SK-N-SH (cell line): ENCODE data around the gene CATSPERE. TPM values are rescaled to one million over a fixed set of nuclear protein-coding genes. Genes with fewer than 3 reads are reported as not detected.

Experiments used
- CTCF ChIA-PET: fragments of 300-600, 350-600 bp; formaldehyde crosslinking; extraction: SDS; loops from one replicate; lab custom pipeline; 2021; lab: Yijun Ruan, JAX
- POLR2A ChIA-PET: fragments of 350-600 bp; sonication (Branson Sonifier 250); formaldehyde crosslinking; extraction: SDS; loops from one replicate; lab custom pipeline; 2020; ENCODE audit warnings: antibody characterized with exemption, inconsistent platforms; lab: Yijun Ruan, JAX
- DNase-seq: peaks from one replicate; pipeline ENCODE4 v3.0.0; 2012
- H2AFZ ChIP-seq: fragments of 200-600 bp; sonication (generic); 2 replicates; pipeline ENCODE4 v1.8.1; 2016; ENCODE audit warnings: antibody characterized with exemption, mild to moderate bottlenecking, low read depth
- H3F3A ChIP-seq: fragments of 200-600 bp; sonication (generic); replicated peaks from 2 replicates; pipeline ENCODE3; 2016; ENCODE audit warnings: antibody characterized with exemption, mild to moderate bottlenecking; ENCODE audit not compliant: insufficient read depth
- H3K27ac ChIP-seq, 2 experiments: fragments of 200-500 bp in 1 of 2; fragments of 200-600 bp in 1 of 2; sonication (Bioruptor generic) in 1 of 2; sonication (generic), shearing (Covaris generic) in 1 of 2; 2 replicates each; pipeline versions ENCODE4 v1.5.1 to v1.6.1; 2014 to 2016; ENCODE audit warnings: low read depth in 2 of 2, inconsistent platforms in 1 of 2, low read length in 1 of 2, mild to moderate bottlenecking in 1 of 2, mixed read lengths in 1 of 2
- H3K27me3 ChIP-seq: fragments of 200-600 bp; sonication (generic), shearing (Covaris generic); 2 replicates; pipeline ENCODE4 v1.6.1; 2016; ENCODE audit warnings: mixed run types; ENCODE audit not compliant: insufficient read depth
- H3K36me3 ChIP-seq, 2 experiments: fragments of 200-500 bp in 1 of 2; fragments of 200-600 bp in 1 of 2; sonication (Bioruptor generic) in 1 of 2; sonication (generic) in 1 of 2; replicated peaks in 1 of 2; 2 replicates each; pipeline versions ENCODE3 to v1.5.1; 2014 to 2016; ENCODE audit warnings: low read length in 1 of 2, mild to moderate bottlenecking in 1 of 2; ENCODE audit not compliant: insufficient read depth in 2 of 2, control insufficient read depth in 1 of 2
- H3K4me1 ChIP-seq, 2 experiments: fragments of 200-500 bp in 1 of 2; fragments of 200-600 bp in 1 of 2; sonication (Bioruptor generic) in 1 of 2; sonication (generic), shearing (Covaris generic) in 1 of 2; 2 replicates each; pipeline versions ENCODE4 v1.5.1 to v1.6.1; 2014 to 2016; ENCODE audit warnings: low read depth in 1 of 2, low read length in 1 of 2, mixed run types in 1 of 2; ENCODE audit not compliant: insufficient read depth in 2 of 2, control insufficient read depth in 1 of 2
- H3K4me2 ChIP-seq: fragments of 200-600 bp; sonication (generic), shearing (Covaris generic); 2 replicates; pipeline ENCODE4 v1.6.1; 2017; ENCODE audit warnings: mixed run types
- H3K4me3 ChIP-seq, 2 experiments: fragments of 200-500 bp in 1 of 2; fragments of 200-600 bp in 1 of 2; sonication (Bioruptor generic) in 1 of 2; sonication (generic), shearing (Covaris generic) in 1 of 2; 2 replicates each; pipeline versions ENCODE4 v1.5.1 to v1.8.1; 2014 to 2016; ENCODE audit warnings: low read depth in 2 of 2, inconsistent platforms in 1 of 2, low read length in 1 of 2, mild to moderate bottlenecking in 1 of 2, mixed read lengths in 1 of 2, moderate library complexity in 1 of 2
- H3K79me2 ChIP-seq: fragments of 200-600 bp; sonication (generic); 2 replicates; pipeline ENCODE4 v1.8.1; 2017; ENCODE audit warnings: mild to moderate bottlenecking; ENCODE audit not compliant: insufficient read depth
- H3K9ac ChIP-seq: fragments of 200-600 bp; sonication (generic); 2 replicates; pipeline ENCODE4 v1.6.1; 2017; ENCODE audit warnings: mixed run types
- H3K9me2 ChIP-seq: fragments of 200-600 bp; sonication (generic); 2 replicates; pipeline ENCODE4 v1.6.1; 2017; ENCODE audit warnings: mixed run types
- H3K9me3 ChIP-seq: fragments of 200-600 bp; sonication (generic); 2 replicates; pipeline ENCODE4 v1.6.1; 2017; ENCODE audit warnings: mixed run types, mild to moderate bottlenecking, moderate library complexity
- H4K20me1 ChIP-seq: fragments of 200-600 bp; sonication (generic); 2 replicates; pipeline ENCODE4 v1.6.1; 2017; ENCODE audit warnings: mild to moderate bottlenecking, mixed run types; ENCODE audit not compliant: insufficient read depth
- ELF1 ChIP-seq: IDR thresholded peaks from 2 replicates; pipeline ENCODE4 v1.4.0; 2012
- FOSL2 ChIP-seq: IDR thresholded peaks from 2 replicates; pipeline ENCODE4 v1.4.0; 2012; ENCODE audit warnings: low read depth, mild to moderate bottlenecking, moderate library complexity, borderline replicate concordance
- GABPA ChIP-seq: IDR thresholded peaks from 2 replicates; pipeline ENCODE4 v1.4.0; 2012; ENCODE audit warnings: low read depth, mild to moderate bottlenecking
- JUND ChIP-seq: IDR thresholded peaks from 2 replicates; pipeline ENCODE4 v1.4.0; 2012
- MEF2A ChIP-seq: IDR thresholded peaks from 2 replicates; pipeline ENCODE4 v1.4.0; 2012; ENCODE audit warnings: low read depth, borderline replicate concordance
- MXI1 ChIP-seq: IDR thresholded peaks from 2 replicates; pipeline ENCODE4 v1.6.1; 2012; ENCODE audit warnings: mild to moderate bottlenecking, low read depth, low read length, improper control_type of control experiment
- NRF1 ChIP-seq: IDR thresholded peaks from 2 replicates; pipeline ENCODE4 v1.6.1; 2012; ENCODE audit warnings: low read depth, mild to moderate bottlenecking, low read length
- POLR2AphosphoS5 ChIP-seq: IDR thresholded peaks from 2 replicates; pipeline ENCODE4 v1.6.1; 2012; ENCODE audit warnings: low read depth, low read length
- RCOR1 ChIP-seq: fragments of 150-350 bp; IDR thresholded peaks from 2 replicates; pipeline ENCODE4 v1.6.1; 2017; ENCODE audit warnings: antibody characterized with exemption, low read length
- RFX5 ChIP-seq: IDR thresholded peaks from 2 replicates; pipeline ENCODE4 v1.6.1; 2012; ENCODE audit warnings: mild to moderate bottlenecking, improper control_type of control experiment, low read length
- RXRA ChIP-seq: IDR thresholded peaks from 2 replicates; pipeline ENCODE4 v1.4.0; 2012; ENCODE audit warnings: low read depth, mild to moderate bottlenecking, borderline replicate concordance
- SIN3A ChIP-seq: IDR thresholded peaks from 2 replicates; pipeline ENCODE4 v1.6.1; 2012; ENCODE audit warnings: low read depth, mild to moderate bottlenecking, low read length, moderate library complexity, borderline replicate concordance
- YY1 ChIP-seq: IDR thresholded peaks from 2 replicates; pipeline ENCODE4 v1.4.0; 2012; ENCODE audit warnings: low read depth, mild to moderate bottlenecking
- WGBS: methylation state at CpG from one replicate; pipeline ENCODE4 v1.1.6; 2017; ENCODE audit warnings: low lambda C conversion rate; 5-methylcytosine and 5-hydroxymethylcytosine counted together
- polyA plus RNA-seq, 3 experiments: library from polyadenylated mRNA; depleted of rRNA; stranded (reverse); fragments of >200 nt; gene quantifications; 2 replicates each; pipeline ENCODE4 v1.2.3, GENCODE V29; 2012
- TF ChIP-seq, protein P1 (sequence below): IDR thresholded peaks from 2 replicates; pipeline ENCODE4 v1.4.0; 2012; ENCODE audit warnings: low read depth
- TF ChIP-seq, protein P2 (sequence below): IDR thresholded peaks from 2 replicates; pipeline ENCODE4 v1.6.1; 2012; ENCODE audit warnings: mild to moderate bottlenecking, low read depth, low read length, moderate library complexity
- TF ChIP-seq, protein P3 (sequence below): fragments of 200-600 bp; sonication (generic); IDR thresholded peaks from 2 replicates; pipeline ENCODE4 v1.6.1; 2017; ENCODE audit warnings: antibody characterized with exemption, mild to moderate bottlenecking, moderate library complexity

The CATSPERE gene
- polyA plus RNA-seq, 1 of the 3 experiments (the other 2 are of a cell fraction): 0.30 TPM

GRCh38 chr1:244450597-244451538 is 10.2 kb upstream of the CATSPERE start:
- peaks cover 57% of the 10 kb centered on the region for H3K79me2 ChIP-seq
- H3K9me2 ChIP-seq: no peaks in the 10 kb centered on the region
- H2AFZ ChIP-seq: peak overlapping the region; percentile 23
- peaks cover 23 to 32% of the 10 kb centered on the region in 2 experiments for H3K36me3 ChIP-seq
- TF ChIP-seq RCOR1: no peak
- 0 out of 2 replicates have a peak, but pooled peaks have one; percentile 50 for TF ChIP-seq YY1
- peak; percentile 93 for TF ChIP-seq MXI1
- TF ChIP-seq, protein P1, sequence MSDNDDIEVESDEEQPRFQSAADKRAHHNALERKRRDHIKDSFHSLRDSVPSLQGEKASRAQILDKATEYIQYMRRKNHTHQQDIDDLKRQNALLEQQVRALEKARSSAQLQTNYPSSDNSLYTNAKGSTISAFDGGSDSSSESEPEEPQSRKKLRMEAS: peak; percentile 73
- TF ChIP-seq, protein P2, sequence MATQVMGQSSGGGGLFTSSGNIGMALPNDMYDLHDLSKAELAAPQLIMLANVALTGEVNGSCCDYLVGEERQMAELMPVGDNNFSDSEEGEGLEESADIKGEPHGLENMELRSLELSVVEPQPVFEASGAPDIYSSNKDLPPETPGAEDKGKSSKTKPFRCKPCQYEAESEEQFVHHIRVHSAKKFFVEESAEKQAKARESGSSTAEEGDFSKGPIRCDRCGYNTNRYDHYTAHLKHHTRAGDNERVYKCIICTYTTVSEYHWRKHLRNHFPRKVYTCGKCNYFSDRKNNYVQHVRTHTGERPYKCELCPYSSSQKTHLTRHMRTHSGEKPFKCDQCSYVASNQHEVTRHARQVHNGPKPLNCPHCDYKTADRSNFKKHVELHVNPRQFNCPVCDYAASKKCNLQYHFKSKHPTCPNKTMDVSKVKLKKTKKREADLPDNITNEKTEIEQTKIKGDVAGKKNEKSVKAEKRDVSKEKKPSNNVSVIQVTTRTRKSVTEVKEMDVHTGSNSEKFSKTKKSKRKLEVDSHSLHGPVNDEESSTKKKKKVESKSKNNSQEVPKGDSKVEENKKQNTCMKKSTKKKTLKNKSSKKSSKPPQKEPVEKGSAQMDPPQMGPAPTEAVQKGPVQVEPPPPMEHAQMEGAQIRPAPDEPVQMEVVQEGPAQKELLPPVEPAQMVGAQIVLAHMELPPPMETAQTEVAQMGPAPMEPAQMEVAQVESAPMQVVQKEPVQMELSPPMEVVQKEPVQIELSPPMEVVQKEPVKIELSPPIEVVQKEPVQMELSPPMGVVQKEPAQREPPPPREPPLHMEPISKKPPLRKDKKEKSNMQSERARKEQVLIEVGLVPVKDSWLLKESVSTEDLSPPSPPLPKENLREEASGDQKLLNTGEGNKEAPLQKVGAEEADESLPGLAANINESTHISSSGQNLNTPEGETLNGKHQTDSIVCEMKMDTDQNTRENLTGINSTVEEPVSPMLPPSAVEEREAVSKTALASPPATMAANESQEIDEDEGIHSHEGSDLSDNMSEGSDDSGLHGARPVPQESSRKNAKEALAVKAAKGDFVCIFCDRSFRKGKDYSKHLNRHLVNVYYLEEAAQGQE: no peak
- POLR2A ChIA-PET: interaction anchor here (0.7 to 1.6 kb wide), 3 partner anchors 8 to 1195 kb away, joined by 3 to 5 read pairs (median 3); partner anchors contain the start of genes CEP170 and SDCCAG8
- no peaks in the 10 kb centered on the region for H3K27me3 ChIP-seq
- H3K9me3 ChIP-seq: no peaks in the 10 kb centered on the region
- H3K27ac ChIP-seq: peak overlapping the region; percentile 92 to 97
- CTCF ChIA-PET: no interaction called here
- peak; percentile 62 for DNase-seq
- H3K4me2 ChIP-seq: peak overlapping the region; percentile 89
- H3K4me3 ChIP-seq: peak overlapping the region; percentile 84 to 97
- H4K20me1 ChIP-seq: peaks cover 5% of the 10 kb centered on the region; the same call in 1 of the 2 replicates
- H3K9ac ChIP-seq: peak overlapping the region; percentile 94
- 3% methylated on average over 9 of the region's 41 CpGs for WGBS
- peaks cover 30 to 36% of the 10 kb centered on the region in 2 experiments; a peak in 3 of 4 replicates for H3K4me1 ChIP-seq
- peaks cover 13% of the 10 kb centered on the region for H3F3A ChIP-seq

DNA sequence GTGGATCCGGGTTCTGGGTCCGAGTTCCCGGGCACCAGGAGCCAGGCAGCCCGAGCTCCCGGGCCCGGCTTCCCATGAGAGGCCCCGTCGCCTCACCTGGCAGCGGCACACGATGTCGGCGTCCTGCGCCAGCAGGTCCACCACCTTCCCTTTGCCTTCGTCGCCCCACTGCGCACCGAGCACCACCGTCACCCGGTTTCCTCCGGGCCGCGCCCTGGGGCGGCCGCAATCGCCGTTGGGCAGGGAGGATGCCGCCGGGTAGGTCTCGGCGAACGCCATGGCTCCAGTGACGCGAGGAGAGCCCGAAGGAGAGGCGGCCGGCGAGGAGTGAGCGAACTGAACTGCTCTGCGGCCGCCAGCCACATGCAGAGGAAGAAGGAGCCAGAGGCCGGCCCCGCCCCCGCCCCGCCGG is 9.5 kb upstream of the CATSPERE start, which contains the start of gene ADSS2:
TSS of gene ADSS2 (minus strand) at position 371 of the 412 bp plus-strand sequence. CDS start at position 279, 92 bp downstream.
- H3K27me3 ChIP-seq: no peaks in the 10 kb centered on the region
- no peak for DNase-seq
- H3K79me2 ChIP-seq: peaks cover 50% of the 10 kb centered on the region
- H3K27ac ChIP-seq: peak within 1 kb of the TSS; percentile 92 to 97
- H3F3A ChIP-seq: peaks cover 11% of the 10 kb centered on the region
- peak within 1 kb of the TSS; percentile 84 to 97 for H3K4me3 ChIP-seq
- POLR2A ChIA-PET: interaction anchor here (0.9 to 1.6 kb wide), 2 partner anchors 9 to 1196 kb away, joined by 3 to 5 read pairs; partner anchors contain the start of genes CEP170 and SDCCAG8
- peaks cover 30 to 35% of the 10 kb centered on the region in 2 experiments; a peak in 3 of 4 replicates for H3K4me1 ChIP-seq
- H4K20me1 ChIP-seq: peaks cover 5% of the 10 kb centered on the region; the same call in 1 of the 2 replicates
- peaks cover 22 to 32% of the 10 kb centered on the region in 2 experiments for H3K36me3 ChIP-seq
- H3K9ac ChIP-seq: peak within 1 kb of the TSS; percentile 94
- WGBS: no CpG with 5 or more reads among the region's 45 CpGs
- H2AFZ ChIP-seq: peak within 1 kb of the TSS; percentile 91
- H3K9me2 ChIP-seq: no peaks in the 10 kb centered on the region
- H3K4me2 ChIP-seq: peak within 1 kb of the TSS; percentile 89
- H3K9me3 ChIP-seq: no peaks in the 10 kb centered on the region
- CTCF ChIA-PET: no interaction called here
- TF ChIP-seq SIN3A: peak; percentile 38; the same call in 1 of the 2 replicates
- TF ChIP-seq, protein P3, sequence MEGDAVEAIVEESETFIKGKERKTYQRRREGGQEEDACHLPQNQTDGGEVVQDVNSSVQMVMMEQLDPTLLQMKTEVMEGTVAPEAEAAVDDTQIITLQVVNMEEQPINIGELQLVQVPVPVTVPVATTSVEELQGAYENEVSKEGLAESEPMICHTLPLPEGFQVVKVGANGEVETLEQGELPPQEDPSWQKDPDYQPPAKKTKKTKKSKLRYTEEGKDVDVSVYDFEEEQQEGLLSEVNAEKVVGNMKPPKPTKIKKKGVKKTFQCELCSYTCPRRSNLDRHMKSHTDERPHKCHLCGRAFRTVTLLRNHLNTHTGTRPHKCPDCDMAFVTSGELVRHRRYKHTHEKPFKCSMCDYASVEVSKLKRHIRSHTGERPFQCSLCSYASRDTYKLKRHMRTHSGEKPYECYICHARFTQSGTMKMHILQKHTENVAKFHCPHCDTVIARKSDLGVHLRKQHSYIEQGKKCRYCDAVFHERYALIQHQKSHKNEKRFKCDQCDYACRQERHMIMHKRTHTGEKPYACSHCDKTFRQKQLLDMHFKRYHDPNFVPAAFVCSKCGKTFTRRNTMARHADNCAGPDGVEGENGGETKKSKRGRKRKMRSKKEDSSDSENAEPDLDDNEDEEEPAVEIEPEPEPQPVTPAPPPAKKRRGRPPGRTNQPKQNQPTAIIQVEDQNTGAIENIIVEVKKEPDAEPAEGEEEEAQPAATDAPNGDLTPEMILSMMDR: no peak
- no peak for TF ChIP-seq JUND
- TF ChIP-seq RXRA: no peak
- TF ChIP-seq GABPA: no peak
- TF ChIP-seq, protein P2: peak; percentile 69; the same call in 1 of the 2 replicates
- TF ChIP-seq ELF1: no peak
- TF ChIP-seq POLR2AphosphoS5: peak; percentile 91
- TF ChIP-seq FOSL2: no peak
- no peak for TF ChIP-seq RFX5
- no peak for TF ChIP-seq NRF1
- no peak for TF ChIP-seq MEF2A
